C4-2B (cell line): ENCODE results near the gene CACNB4.

Experiments
- ZFX ChIP-seq: fragments of 450-650 bp; IDR thresholded peaks from 2 replicates; pipeline ENCODE4 v1.6.1; 2017
- TF ChIP-seq, protein P1 (sequence below): fragments of 450-650 bp; conservative IDR thresholded peaks from 2 replicates; pipeline ENCODE4 v1.5.1; 2017; ENCODE audit warnings: mild to moderate bottlenecking

DNA sequence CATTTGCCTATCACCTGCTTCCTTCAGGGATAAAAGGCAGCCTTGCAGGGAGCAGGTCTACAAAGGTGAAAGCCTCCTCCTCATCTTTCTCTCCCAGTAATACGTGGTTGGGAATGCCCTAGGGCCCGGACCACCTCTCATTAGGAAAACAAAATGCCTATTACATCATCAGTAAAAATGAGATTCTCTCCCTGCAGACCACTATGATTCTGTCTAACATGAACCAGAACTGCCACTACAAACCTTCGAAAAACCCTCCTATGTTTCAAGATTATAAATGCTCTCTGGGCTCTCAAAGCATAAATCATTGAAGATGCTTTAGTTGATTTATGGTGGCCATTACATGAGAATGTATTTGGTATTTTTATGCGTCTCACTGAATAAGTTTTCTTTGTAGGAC is 162.2 kb downstream of the CACNB4 start:
- TF ChIP-seq, protein P1, sequence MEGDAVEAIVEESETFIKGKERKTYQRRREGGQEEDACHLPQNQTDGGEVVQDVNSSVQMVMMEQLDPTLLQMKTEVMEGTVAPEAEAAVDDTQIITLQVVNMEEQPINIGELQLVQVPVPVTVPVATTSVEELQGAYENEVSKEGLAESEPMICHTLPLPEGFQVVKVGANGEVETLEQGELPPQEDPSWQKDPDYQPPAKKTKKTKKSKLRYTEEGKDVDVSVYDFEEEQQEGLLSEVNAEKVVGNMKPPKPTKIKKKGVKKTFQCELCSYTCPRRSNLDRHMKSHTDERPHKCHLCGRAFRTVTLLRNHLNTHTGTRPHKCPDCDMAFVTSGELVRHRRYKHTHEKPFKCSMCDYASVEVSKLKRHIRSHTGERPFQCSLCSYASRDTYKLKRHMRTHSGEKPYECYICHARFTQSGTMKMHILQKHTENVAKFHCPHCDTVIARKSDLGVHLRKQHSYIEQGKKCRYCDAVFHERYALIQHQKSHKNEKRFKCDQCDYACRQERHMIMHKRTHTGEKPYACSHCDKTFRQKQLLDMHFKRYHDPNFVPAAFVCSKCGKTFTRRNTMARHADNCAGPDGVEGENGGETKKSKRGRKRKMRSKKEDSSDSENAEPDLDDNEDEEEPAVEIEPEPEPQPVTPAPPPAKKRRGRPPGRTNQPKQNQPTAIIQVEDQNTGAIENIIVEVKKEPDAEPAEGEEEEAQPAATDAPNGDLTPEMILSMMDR = no peak
- TF ChIP-seq ZFX = no peak
